Measurements from ENCODE around the gene ZDHHC4. TPM values are rescaled to one million over a fixed set of nuclear protein-coding genes. Genes with fewer than 3 reads are reported as not detected.
"Not testable (repeated sequence)": the region's sequence is repeated elsewhere in the genome, so short reads cannot be mapped to it uniquely, and the experiment has no call there.

ZDHHC4 gene
- total RNA-seq, 2 experiments from 2014 or later = 29.3 to 35.7 TPM

- Mint-ChIP-seq H3K9me3 (ENCODE audit: insufficient read depth) (no peaks in the 10 kb centered on the region), H3K36me3 (ENCODE audit: low read depth) (no peaks in the 10 kb centered on the region), H3K27ac (no peak overlapping the region), H3K4me3 (no peak overlapping the region), H3K4me1 (ENCODE audit: low read depth) (peaks cover 8% of the 10 kb centered on the region), H3K27me3 (ENCODE audit: low read depth) (peaks cover 5% of the 10 kb centered on the region)
- ChIA-PET POLR2A (no interaction called here), CTCF (no interaction called here)
- ATAC-seq = no peak
- DNase-seq = no peak
Measured at GRCh38 chr7:6565655-6566054, 11.6 kb upstream of the ZDHHC4 start.

DNA sequence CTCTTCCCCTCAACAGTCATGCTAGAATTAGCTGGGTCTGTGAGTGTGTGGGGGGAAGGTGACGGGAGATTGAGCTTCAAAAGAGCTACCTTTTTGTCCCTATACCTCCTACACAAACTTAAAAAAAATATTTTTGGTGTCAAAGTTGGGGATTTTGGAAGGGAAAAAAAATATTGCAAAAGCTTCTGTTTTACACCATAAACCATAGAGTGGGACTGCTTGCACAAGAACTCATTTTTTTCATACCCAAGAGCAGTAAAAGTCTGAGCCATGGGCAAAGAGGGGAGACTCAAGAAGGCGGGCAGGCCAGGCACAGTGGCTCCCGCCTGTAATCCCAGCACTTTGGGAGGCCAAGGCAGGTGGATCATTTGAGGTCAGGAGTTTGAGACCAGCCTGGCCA lies 9.4 kb upstream of the ZDHHC4 start:
- Mint-ChIP-seq H3K27ac (no peak overlapping the region), H3K4me3 (no peak overlapping the region), H3K27me3 (ENCODE audit: low read depth) (peaks cover 5% of the 10 kb centered on the region), H3K4me1 (ENCODE audit: low read depth) (peaks cover 8% of the 10 kb centered on the region), H3K36me3 (ENCODE audit: low read depth) (no peaks in the 10 kb centered on the region), H3K9me3 (ENCODE audit: insufficient read depth) (no peaks in the 10 kb centered on the region)
- DNase-seq (no peak), ATAC-seq (no peak)
- ChIA-PET POLR2A (no interaction called here), CTCF (no interaction called here)

DNA sequence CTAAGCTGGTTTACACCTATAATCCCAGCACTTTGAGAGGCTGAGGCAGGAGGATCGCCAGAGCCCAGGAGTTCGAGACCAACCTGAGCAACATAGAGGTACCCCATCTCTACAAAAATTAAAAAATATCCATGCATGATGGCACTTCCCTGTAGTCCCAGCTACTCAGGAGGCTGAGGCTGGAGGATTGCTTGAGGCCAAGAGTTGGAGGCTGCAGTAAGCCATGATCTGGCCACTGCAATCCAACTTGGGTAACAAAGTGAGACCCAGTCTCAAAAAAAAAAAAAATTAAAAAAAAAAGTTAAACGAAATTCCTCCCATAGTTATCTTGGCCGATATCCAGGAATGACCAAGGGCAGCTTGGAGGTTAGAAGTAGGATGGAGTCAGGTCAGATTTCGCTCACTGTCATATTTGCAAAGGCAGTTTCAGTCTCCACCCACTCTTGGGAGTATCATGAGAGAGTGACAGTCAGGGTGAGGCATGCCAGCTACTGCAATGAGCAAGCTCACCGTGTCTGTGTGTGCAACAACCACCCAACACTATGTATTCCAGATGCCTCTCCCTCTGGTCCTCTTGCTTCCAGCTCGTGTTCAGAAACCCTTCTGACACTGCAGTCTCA lies 6.0 kb upstream of the ZDHHC4 start:
- no peak for DNase-seq
- Mint-ChIP-seq H3K36me3 (ENCODE audit: low read depth) (no peaks in the 10 kb centered on the region), H3K27ac (no peak overlapping the region), H3K27me3 (ENCODE audit: low read depth) (peaks cover 2% of the 10 kb centered on the region), H3K9me3 (ENCODE audit: insufficient read depth) (no peaks in the 10 kb centered on the region), H3K4me1 (ENCODE audit: low read depth) (peaks cover 7% of the 10 kb centered on the region), H3K4me3 (no peak overlapping the region)
- ChIA-PET CTCF (interaction anchor here (0.8 to 0.9 kb wide), 2 partner anchors 12 to 13 kb away, joined by 3 to 4 read pairs; no protein-coding TSS in a partner anchor), POLR2A (interaction anchor here (0.6 kb wide), 1 partner anchor 743 kb away, joined by 3 read pairs; no protein-coding TSS in a partner anchor)
- ATAC-seq = no peak

DNA sequence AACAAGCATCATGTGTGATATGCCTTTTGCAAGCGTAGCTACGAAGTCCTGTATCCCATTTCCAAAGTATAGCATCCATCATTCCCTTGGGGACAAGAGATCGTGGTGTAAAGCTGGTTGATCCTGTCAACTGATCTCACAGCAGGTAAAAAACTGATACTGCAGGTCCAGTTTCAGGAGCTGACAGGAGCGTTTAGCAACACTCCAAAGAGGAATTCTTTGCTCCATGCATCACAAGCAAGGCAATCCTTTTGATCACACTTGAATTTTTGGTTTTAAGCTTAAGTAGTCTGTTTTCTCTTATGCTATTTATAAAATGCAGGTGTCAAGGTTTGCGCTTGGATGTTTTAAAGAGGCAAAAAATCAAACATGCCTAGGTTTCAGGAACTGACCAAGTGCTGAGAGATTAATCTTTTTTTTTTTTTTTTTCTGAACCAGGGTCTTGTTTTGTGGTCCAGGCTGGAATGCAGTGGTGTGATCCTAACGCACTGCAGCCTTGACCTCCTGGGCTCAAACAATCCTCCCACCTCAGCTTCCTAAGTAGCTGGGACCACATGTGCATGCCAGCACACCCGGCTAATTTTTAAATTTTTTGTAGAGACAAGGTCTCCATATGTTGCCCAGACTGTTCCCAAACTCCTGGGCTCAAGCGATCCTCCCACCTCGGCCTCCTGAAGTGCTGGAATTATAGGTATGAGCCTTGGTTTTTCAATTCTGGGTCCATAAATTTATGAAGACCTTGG lies 1.8 kb upstream of the ZDHHC4 start:
- CTCF ChIA-PET = interaction anchor here (0.8 to 5.5 kb wide), 8 partner anchors 13 to 282 kb away, joined by 3 to 32 read pairs (median 4); partner anchors contain the start of gene INTS15
- Mint-ChIP-seq H3K4me3 (peak overlapping the region; percentile 73), H3K27ac (peak overlapping the region; percentile 64), H3K9me3 (ENCODE audit: insufficient read depth) (no peaks in the 10 kb centered on the region), H3K27me3 (ENCODE audit: low read depth) (no peaks in the 10 kb centered on the region), H3K4me1 (ENCODE audit: low read depth) (peaks cover 30% of the 10 kb centered on the region), H3K36me3 (ENCODE audit: low read depth) (peaks cover 11% of the 10 kb centered on the region)
- ATAC-seq (no peak), DNase-seq (no peak)
- POLR2A ChIA-PET = interaction anchor here (0.9 kb wide), 1 partner anchor 20 kb away, joined by 3 read pairs; no protein-coding TSS in a partner anchor

DNA sequence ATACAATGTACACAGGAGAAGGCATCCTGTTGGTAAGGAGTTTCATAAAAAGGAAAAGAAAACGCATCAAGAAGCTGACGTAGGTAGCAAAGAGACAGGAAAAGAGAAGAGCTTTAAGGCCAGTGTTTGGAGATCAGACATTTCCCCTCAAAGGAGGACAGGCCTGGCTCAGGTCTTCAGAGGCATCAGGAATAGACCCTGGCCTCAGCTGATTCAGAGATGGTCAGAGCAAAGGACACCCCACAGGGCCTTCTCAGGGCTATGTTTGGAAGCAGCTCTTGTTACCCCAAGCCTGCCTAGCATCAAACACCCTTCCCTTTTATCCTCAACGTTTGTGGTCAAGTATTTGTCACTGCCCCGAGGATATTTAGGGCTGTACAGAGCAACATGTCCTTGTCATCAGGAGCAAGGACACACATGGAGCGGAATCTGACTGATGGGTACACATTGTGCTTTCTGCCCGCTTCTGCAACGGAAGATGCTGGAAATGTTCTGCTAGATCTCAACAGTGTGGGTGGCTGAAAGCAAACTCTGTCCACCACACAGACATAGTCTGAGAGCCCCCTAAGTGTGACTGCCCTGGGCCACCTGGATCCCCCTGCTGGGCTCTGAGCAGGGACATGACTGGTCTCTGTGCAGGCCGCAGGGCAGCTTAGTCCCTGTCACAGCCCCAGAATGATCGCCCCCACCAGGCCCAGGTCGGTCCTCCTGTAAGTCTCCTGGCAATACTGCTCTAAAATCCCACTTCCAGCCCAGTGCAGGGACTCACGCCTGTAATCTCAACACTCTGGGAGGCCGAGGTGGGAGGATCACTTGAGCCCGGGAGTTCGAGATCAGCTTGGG lies 1.0 kb upstream of the ZDHHC4 start:
- H3K27ac Mint-ChIP-seq = peak overlapping the region; percentile 84
- H3K9me3 Mint-ChIP-seq (ENCODE audit: insufficient read depth) = no peaks in the 10 kb centered on the region
- no peaks in the 10 kb centered on the region for H3K27me3 Mint-ChIP-seq (ENCODE audit: low read depth)
- CTCF ChIA-PET = interaction anchor here (0.6 to 5.5 kb wide), 5 partner anchors 14 to 65 kb away, joined by 3 to 32 read pairs (median 11); partner anchors contain the start of gene INTS15
- ATAC-seq (no peak), DNase-seq (peak; percentile 35)
- H3K4me1 Mint-ChIP-seq (ENCODE audit: low read depth) = peaks cover 38% of the 10 kb centered on the region
- H3K36me3 Mint-ChIP-seq (ENCODE audit: low read depth) = peaks cover 18% of the 10 kb centered on the region
- POLR2A ChIA-PET = interaction anchor here (0.9 to 3.0 kb wide), 4 partner anchors 14 to 55 kb away, joined by 3 to 24 read pairs (median 3); partner anchors contain the start of gene INTS15
- peak overlapping the region; percentile 73 for H3K4me3 Mint-ChIP-seq

DNA sequence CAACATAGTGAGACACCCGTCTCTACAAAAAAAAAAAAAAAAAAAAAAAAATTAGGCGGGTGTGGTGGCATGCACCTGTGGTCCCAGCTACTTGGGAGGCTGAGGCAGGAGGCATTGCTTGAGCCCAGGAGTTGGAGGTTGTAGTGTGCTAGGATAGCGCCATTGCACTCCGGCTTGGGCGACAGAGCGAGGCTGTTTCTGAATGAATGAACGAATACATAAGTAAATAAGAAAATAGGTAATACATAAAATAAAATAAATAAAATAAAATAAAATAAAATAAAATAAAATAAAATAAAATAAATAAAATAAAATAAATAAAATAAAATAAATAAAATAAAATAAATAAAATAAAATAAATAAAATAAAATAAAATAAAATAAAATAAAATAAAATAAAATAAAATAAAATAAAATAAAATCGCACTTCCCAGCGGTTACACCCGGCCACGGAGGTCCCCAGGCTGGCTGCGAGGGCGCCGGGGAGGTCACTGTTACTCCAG lies 336 bp upstream of the ZDHHC4 start:
- ATAC-seq; H3K9me3 Mint-ChIP-seq (ENCODE audit: insufficient read depth); H3K27me3 Mint-ChIP-seq (ENCODE audit: low read depth): not testable (repeated sequence)
- Mint-ChIP-seq H3K36me3 (ENCODE audit: low read depth) (peaks cover 25% of the 10 kb centered on the region), H3K4me1 (ENCODE audit: low read depth) (peaks cover 45% of the 10 kb centered on the region), H3K27ac (peak overlapping the region; percentile 90), H3K4me3 (peak overlapping the region; percentile 85)
- ChIA-PET POLR2A (interaction anchor here (0.7 to 3.0 kb wide), 4 partner anchors 13 to 1564 kb away, joined by 3 to 24 read pairs (median 3); partner anchors contain the start of gene INTS15), CTCF (interaction anchor here (3.1 to 5.5 kb wide), 2 partner anchors 13 to 18 kb away, joined by 18 to 32 read pairs; partner anchors contain the start of gene INTS15)
- DNase-seq = peak; percentile 37

GRCh38 chr7:6578114-6579084 lies 1.1 kb downstream of the ZDHHC4 start:
- peak overlapping the region; percentile 85 for H3K4me3 Mint-ChIP-seq
- POLR2A ChIA-PET = interaction anchor here (0.7 to 3.0 kb wide), 3 partner anchors 12 to 22 kb away, joined by 3 to 24 read pairs (median 5); partner anchors contain the start of gene INTS15
- no peak for ATAC-seq
- H3K4me1 Mint-ChIP-seq (ENCODE audit: low read depth) = peaks cover 52% of the 10 kb centered on the region
- no peaks in the 10 kb centered on the region for H3K9me3 Mint-ChIP-seq (ENCODE audit: insufficient read depth)
- H3K27me3 Mint-ChIP-seq (ENCODE audit: low read depth) = no peaks in the 10 kb centered on the region
- no peak for DNase-seq
- CTCF ChIA-PET = interaction anchor here (0.7 to 5.5 kb wide), 4 partner anchors 10 to 63 kb away, joined by 3 to 32 read pairs (median 5); partner anchors contain the start of gene INTS15
- H3K36me3 Mint-ChIP-seq (ENCODE audit: low read depth) = peaks cover 35% of the 10 kb centered on the region
- peak overlapping the region; percentile 90 for H3K27ac Mint-ChIP-seq

- ChIA-PET CTCF (no interaction called here), POLR2A (interaction anchor here (2.1 kb wide), 1 partner anchor 11 kb away, joined by 11 read pairs; the partner anchor contains the start of gene INTS15)
- H3K4me3 Mint-ChIP-seq = peak overlapping the region; percentile 45
- DNase-seq (no peak), ATAC-seq (no peak)
- H3K27ac Mint-ChIP-seq = peak overlapping the region; percentile 37
- peaks cover 52% of the 10 kb centered on the region for H3K4me1 Mint-ChIP-seq (ENCODE audit: low read depth)
- H3K36me3 Mint-ChIP-seq (ENCODE audit: low read depth) = peaks cover 40% of the 10 kb centered on the region
- H3K9me3 Mint-ChIP-seq (ENCODE audit: insufficient read depth) = no peaks in the 10 kb centered on the region
- H3K27me3 Mint-ChIP-seq (ENCODE audit: low read depth) = no peaks in the 10 kb centered on the region
Measured at GRCh38 chr7:6579446-6579845, 2.2 kb downstream of the ZDHHC4 start.

DNA sequence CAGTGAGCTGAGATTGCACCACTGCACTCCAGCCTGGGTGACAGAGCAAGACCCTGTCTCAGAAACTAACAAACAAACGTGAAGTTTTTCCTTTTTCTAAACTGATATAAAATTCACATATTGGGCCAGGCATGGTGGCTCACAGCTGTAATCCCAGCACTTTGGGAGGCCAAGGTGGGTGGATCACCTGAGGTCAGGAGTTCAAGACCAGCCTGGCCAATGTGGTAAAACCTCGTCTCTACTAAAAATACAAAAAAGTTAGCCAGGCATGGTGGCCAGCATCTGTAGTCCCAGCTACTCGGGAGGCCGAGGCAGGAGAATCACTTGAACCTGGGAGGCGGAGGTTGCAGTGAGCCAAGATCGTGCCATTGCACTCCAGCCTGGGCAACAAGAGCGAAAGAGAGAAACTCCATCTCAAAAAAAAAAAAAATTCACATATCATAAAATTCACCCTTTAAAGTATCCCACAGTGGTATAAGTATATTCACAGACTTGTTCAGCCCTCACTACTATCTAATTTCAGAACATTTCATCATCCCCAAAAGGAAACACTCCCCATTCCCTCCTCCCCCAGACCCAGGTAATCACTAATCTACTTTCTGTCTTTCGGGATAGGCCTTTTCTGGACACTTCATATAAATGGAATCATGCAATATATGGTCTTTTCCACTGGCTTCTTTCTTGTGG lies 8.6 kb downstream of the ZDHHC4 start:
- peaks cover 24% of the 10 kb centered on the region for H3K4me1 Mint-ChIP-seq (ENCODE audit: low read depth)
- CTCF ChIA-PET; H3K27me3 Mint-ChIP-seq (ENCODE audit: low read depth); H3K27ac Mint-ChIP-seq; DNase-seq; H3K4me3 Mint-ChIP-seq; H3K9me3 Mint-ChIP-seq (ENCODE audit: insufficient read depth); ATAC-seq: not testable (repeated sequence)
- POLR2A ChIA-PET = interaction anchor here (0.6 kb wide), 1 partner anchor 596 kb away, joined by 3 read pairs; no protein-coding TSS in a partner anchor
- peaks cover 57% of the 10 kb centered on the region for H3K36me3 Mint-ChIP-seq (ENCODE audit: low read depth)

- Mint-ChIP-seq H3K27ac (no peak overlapping the region), H3K36me3 (ENCODE audit: low read depth) (peaks cover 50% of the 10 kb centered on the region), H3K4me3 (peak overlapping the region; percentile 32), H3K4me1 (ENCODE audit: low read depth) (peaks cover 20% of the 10 kb centered on the region), H3K27me3 (ENCODE audit: low read depth) (no peaks in the 10 kb centered on the region), H3K9me3 (ENCODE audit: insufficient read depth) (no peaks in the 10 kb centered on the region)
- ATAC-seq (no peak), DNase-seq (no peak)
- ChIA-PET POLR2A (interaction anchor here (4.0 kb wide), 1 partner anchor 11 kb away, joined by 24 read pairs; the partner anchor contains the start of gene ZDHHC4), CTCF (interaction anchor here (0.7 to 1.8 kb wide), 3 partner anchors 10 to 33 kb away, joined by 3 to 6 read pairs (median 3); no protein-coding TSS in a partner anchor)
Measured at GRCh38 chr7:6588566-6588965, 11.3 kb downstream of the ZDHHC4 start.

Measured in activated CD8-positive, alpha-beta T cell treated with anti-CD3 and anti-CD28 coated beads, Interleukin-2, amount 10 ng/mL, durations not matched to agents 7 days and 5 days (primary cell).